GM12872 (cell line): ENCODE measurements around the gene FOSL2.

Source experiments
- CTCF ChIP-seq: IDR thresholded peaks from 3 replicates; pipeline ENCODE4 v1.5.1; 2011; ENCODE audit warnings: low read depth, mild to moderate bottlenecking, low read length, moderate library complexity; ENCODE audit not compliant: insufficient read depth

Gene FOSL2

GRCh38 chr2:28447943-28448792 lies 55.5 kb downstream of the FOSL2 start:
- no peak for TF ChIP-seq CTCF

- no peak for TF ChIP-seq CTCF
Observed at GRCh38 chr2:28448793-28449100, 56.1 kb downstream of the FOSL2 start.

GRCh38 chr2:28449126-28449487 lies 56.4 kb downstream of the FOSL2 start:
- TF ChIP-seq CTCF = no peak

- no peak for TF ChIP-seq CTCF
Observed at GRCh38 chr2:28449488-28450395, 57.1 kb downstream of the FOSL2 start.

GRCh38 chr2:28450901-28451565 lies 58.4 kb downstream of the FOSL2 start:
- TF ChIP-seq CTCF = no peak

GRCh38 chr2:28451793-28452533 lies 59.3 kb downstream of the FOSL2 start:
- no peak for TF ChIP-seq CTCF
